HG03159 (cell line): ENCODE data around the gene SYNGR3.
"Not testable (repeated sequence)": the region's sequence is repeated elsewhere in the genome, so short reads cannot be mapped to it uniquely, and the experiment has no call there.

Source experiments
- ATAC-seq: cut with Tn5 transposase; IDR thresholded peaks from one replicate; pipeline ENCODE4 v1.9.1; 2021; ENCODE audit warnings: mild to moderate bottlenecking, moderate library complexity; ENCODE audit not compliant: unreplicated experiment

The SYNGR3 gene

DNA sequence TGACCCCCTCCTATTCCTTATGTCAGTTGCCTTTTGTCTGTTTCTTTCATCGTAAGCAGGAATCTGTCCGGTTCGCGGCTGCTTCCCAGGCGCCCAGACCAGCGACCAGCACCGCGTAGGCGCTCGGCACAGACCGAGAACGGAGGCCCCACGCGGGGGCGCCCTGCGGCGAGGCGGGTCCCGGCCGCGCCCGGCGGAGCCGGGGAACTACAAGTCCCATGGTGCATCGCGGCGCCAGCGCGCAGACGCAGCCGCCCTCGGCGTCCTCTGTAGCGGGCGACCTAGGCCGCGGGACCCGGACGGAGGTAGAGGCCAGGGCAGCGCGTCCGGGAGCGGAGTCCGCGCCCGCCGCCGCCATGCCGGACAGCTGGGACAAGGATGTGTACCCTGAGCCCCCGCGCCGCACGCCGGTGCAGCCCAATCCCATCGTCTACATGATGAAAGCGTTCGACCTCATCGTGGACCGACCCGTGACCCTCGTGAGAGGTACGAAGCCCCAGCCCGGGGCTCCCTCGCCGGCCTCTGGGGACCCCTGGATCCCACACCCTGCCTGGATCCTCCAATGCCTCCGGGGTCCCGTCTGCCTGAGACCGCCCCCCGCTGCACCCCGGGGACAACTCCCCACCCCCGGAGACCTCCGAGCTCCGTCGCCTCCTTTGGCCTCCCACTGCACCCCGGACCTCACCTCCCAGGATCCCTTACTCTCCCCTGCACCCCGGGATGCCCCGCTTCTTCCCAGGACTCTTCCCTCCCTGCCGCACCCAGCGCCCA, 30.3 kb upstream of the SYNGR3 start, which contains the start of gene NDUFB10:
TSS of gene NDUFB10 (plus strand) at position 270 of the 771 bp plus-strand sequence. CDS start at position 357, 87 bp downstream.
- peak; percentile 63 for ATAC-seq

DNA sequence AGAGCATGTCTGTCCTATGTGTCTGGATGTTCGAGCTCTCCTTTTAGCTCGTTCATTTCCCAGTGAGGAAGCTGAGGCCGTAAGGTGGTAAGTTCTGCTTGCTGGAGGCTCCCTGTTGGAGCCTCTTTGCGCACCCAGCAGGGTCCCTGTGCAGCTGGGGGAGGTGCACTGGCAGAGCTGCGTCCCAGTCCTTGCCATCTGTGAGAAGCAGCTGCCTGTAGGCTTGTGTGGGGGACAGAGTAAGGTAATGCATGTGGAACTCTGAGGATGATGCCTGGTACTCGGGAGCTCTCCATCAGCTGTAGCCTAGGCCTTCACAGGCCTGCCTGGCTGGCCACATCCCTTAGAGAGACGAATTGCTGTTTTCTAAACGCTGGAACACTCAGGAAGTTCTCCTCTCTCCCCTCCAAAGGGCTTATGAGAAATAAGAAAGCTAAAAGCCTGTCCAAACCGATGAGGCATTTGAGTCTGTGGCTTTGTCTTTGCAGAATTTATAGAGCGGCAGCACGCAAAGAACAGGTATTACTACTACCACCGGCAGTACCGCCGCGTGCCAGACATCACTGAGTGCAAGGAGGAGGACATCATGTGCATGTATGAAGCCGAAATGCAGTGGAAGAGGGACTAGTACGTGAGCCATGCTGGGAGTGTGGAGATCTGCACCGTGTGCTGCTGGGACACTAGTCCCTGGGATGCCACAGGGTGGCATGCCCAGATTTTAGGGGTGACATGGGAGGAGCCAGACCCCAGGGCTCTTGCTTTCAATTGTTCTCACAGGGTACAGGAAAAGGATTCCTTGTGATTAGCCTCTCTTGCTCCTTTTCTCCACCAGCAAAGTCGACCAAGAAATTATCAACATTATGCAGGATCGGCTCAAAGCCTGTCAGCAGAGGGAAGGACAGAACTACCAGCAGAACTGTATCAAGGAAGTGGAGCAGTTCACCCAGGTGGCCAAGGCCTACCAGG, 28.8 kb upstream of the SYNGR3 start:
- ATAC-seq: no peak

DNA sequence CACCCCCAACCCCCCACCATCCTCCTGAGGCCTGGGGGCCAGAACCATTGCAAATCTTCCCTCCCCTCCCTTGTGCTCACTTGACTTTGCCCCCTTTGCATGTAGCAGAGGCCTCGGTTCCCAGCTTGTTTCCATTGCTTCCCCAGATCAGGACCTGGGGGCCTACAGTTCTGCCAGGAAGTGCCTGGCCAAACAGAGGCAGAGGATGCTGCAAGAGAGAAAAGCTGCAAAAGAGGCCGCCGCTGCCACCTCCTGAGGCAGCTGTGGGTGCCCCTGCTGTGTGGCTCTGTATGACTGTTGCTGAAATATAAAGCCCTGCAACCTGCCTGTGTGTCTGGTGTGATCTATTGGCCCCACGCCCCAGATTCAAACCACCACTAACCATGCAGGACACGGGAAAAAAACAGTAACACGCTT, 28.1 kb upstream of the SYNGR3 start:
- no peak for ATAC-seq

DNA sequence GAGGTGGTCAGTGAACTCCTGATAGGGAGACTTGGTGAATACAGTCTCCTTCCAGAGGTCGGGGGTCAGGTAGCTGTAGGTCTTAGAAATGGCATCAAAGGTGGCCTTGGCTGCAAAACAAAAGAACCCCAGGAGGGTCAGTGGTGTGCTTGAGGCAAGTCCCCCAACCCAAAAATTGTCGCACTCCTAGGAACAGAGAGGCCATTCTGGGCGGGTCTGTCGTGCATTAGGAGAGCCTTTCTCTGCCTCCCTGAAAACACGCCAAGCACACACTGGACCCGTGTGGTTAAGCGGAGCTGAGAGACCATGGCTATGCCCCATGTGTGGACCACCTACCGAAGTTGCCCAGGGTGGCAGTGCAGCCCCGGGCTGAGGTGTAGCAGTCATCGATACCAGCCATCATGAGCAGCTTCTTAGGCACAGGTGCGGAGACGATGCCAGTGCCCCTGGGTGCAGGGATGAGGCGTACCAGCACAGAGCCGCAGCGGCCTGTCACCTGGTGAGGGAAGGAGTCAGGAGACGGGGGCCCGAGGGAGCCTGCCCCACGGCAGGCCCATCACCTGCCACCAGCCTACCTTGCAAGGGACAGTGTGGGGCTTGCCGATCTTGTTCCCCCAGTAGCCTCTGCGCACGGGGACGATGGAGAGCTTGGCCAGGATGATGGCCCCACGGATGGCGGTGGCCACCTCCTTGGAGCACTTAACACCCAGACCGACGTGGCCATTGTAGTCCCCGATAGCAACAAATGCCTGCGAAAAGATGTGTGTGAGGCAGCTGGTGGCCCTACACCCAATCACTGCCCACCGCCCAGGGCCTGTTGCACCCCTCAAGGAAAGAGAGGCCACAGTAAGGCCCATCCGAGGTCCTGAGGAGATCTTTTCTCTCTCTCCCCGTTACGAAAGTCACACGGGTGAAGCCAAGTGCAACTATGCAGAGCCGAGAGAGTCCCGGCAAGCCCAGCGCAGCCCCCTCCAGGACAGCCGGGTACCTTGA, 27.3 kb upstream of the SYNGR3 start:
- ATAC-seq: not testable (repeated sequence)

DNA sequence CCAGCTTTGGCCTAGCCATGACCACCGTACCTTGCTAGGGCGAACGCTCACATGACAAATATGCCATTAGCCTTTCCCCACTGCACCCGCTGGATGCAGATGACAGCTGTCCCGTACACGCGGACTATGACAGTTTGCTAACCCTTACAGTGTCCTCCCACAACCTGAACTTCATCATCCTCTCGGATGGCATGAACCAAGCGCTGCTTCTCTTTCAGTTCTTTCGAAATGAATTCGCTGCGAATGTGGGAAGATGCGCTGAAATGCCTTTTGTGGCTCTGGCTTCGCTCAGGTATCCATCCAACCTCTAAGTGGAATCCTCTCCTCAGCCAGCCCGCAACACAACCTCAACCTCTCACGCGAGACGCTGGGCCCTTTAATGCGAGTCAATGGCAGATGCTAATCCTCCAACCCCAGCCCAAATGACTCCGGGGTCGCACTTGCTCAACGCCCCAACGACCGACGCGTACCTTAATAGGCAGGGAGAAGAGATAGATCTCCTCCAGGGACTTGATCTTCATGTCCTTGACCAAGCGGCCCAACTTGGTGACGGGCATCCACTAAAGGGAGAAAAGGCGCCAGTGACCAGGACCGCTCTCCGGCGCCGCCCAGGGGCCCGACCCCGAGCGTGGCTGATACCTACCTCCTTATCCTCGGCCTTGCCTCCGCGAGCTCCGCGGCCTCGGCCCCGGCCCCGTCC, 25.8 kb upstream of the SYNGR3 start:
- ATAC-seq: no peak

DNA sequence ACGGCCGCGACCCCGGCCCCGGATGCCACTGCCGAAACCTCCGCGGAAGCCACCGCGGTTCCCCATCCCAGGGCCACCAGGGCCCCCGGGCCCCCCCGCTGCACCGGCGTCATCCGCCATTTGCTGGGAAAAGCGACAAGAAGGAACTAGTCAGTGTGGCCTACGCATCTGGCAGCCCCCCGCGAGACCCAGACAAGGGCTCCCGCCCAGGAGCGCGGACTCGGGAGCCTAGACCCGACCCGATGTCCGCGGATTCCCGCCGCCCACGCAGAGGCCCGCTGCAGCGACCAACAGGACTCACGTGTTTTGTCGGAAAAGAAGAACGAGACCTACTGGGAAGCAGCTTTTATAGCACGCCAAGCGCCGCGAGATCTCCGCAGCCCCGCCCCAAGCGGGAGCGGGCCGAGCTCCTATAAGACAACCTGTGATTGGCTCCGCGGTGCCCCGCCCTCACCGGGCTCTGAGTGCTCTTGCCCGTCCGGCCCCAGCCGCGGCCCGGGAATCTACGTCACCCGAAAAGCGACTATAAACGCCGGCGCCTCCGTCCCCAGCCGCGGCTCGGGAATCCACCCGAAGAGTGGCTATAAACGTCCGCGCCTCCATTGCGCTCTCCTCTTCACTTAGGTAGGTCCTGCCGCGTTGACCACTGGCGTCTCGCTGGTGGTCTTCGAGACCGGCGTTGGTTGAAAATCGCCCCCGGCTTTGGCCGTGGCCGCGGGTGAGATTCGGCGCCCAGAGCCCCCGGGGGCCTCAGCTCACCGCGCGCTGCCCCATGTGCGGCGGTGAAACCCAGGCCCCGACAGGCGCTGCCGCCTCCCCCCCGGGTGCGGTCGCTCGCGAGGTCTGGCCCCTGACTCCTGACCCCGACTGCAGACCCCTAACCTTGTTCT, 25.0 kb upstream of the SYNGR3 start, which contains the start of gene RPS2:
TSS of gene RPS2 (minus strand) at position 321 of the 890 bp plus-strand sequence. CDS start at position 120, 201 bp downstream.
- peak; percentile 75 for ATAC-seq

DNA sequence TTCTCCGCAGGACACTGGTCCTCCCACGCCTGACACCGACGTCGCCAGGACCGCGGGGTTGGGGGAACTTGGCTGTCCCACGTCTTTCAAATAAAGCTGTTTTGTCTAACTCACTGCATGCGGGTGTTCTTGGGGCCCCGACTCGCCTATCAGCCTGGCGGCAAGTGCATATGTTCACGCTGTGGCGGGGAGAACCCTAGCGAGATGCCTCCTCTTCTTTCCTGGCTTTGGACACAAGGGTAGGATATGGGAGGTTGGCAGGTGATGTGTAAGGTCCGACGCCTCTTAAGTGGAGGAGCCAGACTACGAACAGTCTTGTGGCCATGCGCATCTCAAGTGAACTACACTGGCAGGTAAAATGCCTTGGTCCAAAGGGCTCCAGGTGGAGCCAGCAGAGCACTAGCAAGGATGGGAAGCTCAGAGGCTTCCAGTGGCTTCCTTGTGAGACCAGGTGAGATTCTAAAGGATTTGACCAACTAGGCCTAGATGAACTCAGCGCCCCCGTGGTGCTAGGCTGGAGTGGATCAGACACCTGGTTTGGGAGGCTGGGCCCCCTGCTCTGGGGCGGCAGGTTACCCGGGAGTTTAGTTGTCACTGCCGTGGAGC, 24.3 kb upstream of the SYNGR3 start:
- ATAC-seq: peak; percentile 2

DNA sequence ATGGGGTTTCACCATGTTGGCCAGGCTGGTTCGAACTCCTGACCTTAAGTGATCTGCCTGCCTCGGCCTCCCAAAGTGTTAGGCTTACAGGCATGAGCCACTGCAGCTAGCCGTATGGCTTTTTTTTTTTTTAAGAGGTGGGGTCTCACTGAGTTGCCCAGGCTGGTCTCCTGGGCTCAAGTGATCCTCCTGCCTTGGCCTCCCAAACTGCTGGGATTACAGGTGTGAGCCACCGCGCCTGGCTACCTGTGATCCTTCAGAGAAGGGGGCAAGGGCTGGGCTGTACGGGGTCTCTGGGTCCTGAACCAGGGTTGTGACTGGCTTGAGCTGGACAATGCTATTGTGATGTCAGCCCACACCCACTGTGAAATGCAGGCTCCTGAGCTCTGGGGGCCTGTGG, 23.3 kb upstream of the SYNGR3 start, which contains the start of gene RNF151:
TSS of gene RNF151 (plus strand) at position 397 of the 400 bp plus-strand sequence. CDS start 26 bp downstream, outside the sequence.
- no peak for ATAC-seq

DNA sequence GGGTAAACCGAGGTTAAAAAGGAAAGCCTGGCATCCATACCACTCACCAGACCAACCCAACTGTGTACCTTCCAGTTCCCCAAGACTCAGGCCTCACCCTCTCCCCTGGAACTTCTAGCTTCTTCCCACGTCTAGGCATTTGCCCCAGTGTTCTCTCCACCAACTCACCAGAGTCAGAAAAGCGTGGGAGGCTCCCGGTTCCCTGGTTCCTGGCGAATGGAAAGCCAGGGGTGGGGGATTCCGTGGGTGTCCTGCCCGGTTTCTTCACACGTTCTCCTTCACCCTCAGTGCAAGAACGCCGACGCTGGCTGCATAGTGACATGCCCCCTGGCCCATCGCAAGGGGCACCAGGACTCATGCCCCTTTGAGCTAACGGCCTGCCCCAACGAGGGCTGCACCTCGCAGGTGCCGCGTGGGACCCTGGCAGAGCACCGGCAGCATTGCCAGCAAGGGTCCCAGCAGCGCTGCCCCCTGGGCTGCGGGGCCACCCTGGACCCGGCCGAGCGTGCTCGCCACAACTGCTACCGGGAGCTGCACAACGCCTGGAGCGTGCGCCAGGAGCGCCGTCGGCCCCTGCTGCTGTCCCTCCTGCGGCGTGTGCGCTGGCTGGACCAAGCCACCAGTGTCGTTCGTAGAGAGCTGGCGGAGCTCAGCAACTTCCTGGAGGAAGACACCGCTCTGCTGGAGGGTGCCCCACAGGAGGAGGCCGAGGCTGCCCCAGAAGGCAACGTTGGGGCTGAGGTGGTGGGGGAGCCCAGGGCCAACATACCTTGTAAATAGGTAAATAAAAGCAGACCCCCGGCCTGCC, 21.4 kb upstream of the SYNGR3 start:
- ATAC-seq: no peak

DNA sequence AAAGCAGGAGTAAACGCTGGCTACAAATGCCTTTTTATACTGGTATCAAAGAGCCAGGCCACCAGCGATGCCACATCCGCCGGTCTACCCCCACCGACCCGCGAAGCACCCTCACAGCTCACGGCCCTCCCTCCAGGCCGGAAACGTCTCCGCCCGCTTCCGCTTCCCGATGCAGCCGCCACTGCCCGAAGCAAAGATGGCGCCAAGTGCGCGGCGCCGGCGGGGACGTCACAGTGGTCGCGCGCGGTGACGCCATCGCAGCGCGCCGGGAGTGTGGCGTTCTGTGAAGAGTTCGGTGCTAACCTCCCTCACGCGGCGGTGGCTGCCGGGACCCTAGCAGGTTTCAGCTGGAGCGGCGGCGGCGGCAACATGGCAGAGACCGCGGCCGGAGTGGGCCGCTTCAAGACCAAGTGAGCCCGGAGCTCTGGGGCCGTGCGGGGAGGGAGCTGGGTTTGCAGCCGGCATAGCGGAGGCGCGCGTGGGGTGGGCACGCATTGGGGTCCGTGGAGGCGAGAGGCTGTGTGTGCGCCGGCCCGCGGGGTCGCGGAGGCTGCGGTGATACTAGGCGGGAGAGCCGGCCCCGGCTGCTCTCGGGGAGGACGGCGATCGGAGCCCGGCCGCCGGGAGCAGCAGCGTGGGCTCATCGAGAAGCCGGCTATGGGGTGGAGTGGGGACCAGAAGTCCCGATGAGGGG, 17.8 kb upstream of the SYNGR3 start, which contains the start of gene TBL3:
TSS of gene TBL3 (plus strand) at position 258 of the 694 bp plus-strand sequence. CDS start at position 370, 112 bp downstream.
- ATAC-seq: peak; percentile 80

DNA sequence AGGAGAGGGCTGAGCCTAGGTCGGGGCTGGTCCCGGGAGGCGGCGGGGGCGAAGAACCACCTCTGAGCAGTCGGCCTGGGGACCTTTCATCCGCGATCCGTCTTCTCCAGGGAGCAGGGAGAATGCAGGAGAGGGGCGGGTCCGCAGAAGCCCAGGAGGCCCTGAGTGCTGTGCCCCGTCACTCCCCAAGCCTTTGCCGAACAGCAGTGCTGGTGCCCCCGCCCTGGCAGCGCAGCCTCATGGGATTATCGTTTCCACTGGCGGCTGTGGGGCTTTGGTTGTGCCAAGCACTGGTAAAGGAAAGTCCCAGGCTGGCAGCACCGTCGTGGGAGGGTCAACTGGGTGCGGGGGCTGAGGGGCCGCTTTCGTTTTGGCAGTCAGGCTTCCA, 17.3 kb upstream of the SYNGR3 start:
- no peak for ATAC-seq

DNA sequence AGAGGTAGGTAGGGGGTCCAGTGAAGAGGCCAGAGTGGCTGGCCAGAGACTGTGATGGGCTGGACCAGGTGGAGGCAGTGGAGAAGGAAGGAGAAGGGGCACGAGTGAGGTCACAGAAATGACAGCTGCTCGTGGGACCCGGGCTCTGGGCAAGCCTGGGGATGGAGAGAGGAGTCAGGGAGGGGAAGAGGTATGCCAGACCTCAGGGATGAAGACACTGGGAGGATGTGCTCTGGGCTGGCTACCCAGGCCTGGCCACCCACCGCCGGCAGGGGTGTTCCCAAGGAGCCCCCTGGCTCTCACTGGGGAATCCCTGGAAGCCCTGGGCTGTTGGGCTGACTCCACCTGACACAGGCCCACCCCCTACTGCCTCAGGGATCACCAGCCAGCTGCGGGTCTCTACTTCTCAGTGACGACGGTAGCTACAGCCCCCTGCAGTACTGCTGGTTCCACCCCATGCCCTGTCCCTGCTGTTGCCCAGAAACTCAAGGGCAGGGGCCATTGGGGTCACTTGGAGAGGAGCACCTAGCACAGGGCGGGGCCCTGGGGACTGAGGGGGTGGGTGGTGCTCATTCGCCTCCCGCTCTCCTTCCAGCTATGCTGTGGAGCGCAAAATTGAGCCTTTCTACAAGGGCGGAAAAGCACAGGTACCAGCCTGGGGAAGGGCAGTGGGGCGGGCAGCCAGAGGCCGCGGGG, 16.2 kb upstream of the SYNGR3 start:
- no peak for ATAC-seq

DNA sequence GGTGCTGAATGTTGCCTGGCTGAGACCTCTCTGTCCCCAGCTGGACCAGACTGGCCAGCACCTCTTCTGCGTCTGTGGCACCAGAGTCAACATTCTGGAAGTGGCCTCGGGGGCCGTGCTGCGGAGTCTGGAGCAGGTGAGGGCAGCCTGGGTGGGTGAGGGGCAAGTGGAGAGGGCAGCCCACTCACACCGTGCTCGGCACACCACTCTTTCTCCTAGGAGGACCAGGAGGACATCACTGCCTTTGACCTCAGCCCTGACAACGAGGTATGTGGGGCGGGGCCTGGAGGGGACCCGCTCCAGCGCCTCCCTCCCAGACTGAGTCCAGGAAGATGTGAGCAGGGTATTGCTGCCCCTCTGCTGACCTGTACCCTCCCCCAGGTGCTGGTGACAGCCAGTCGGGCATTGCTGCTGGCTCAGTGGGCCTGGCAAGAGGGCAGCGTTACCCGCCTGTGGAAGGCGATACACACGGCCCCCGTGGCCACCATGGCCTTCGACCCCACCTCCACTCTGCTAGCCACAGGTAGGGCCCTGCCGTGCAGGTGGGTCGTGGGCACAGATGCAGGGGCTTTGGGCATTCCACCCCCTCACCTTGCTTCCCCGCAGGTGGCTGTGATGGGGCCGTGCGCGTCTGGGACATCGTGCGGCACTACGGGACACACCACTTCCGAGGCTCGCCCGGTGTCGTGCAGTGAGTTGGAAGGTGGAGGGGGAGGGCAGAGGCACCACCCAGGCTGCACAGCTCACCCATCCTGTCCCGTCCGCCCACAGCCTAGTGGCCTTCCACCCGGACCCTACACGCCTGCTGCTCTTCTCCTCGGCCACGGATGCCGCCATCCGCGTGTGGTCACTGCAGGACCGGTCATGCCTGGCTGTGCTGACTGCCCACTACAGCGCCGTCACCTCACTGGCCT, 15.4 kb upstream of the SYNGR3 start:
- no peak for ATAC-seq

DNA sequence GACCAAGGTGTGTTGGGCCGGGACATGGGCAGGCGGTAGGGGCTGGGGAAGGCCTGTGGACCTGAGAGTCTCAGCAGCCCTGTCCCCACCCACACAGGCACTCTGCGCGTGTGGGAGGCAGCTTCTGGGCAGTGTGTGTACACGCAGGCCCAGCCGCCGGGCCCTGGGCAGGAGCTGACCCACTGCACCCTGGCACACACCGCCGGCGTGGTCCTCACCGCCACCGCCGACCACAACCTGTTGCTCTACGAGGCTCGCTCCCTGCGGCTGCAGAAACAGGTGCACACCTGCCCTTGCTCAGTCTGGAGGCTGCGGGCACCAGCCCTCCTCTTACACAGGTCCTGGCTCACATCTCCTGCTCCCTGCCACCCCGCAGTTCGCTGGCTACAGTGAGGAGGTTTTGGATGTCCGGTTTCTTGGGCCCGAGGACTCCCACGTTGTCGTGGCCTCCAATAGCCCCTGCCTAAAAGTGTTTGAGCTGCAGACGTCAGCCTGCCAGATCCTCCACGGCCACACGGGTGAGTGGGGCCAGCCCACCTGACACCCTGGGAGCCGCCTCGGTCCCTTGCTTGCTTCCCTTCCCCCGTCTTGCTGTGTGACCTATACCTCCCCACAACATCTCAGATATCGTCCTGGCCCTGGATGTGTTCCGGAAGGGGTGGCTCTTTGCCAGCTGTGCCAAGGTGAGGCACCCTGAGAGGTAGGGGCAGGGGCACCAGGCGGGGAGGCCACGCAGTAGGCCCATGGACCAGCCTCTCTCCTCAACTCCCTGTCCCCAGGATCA, 14.1 kb upstream of the SYNGR3 start:
- ATAC-seq: no peak
